ENCODE measurements around the gene OR10W1. TPM values are rescaled to one million over a fixed set of nuclear protein-coding genes. Genes with fewer than 3 reads are reported as not detected.

OR10W1 gene
- total RNA-seq, 6 donors from 2014 or later = not detected

GRCh38 chr11:58254936-58255335 lies 13.1 kb downstream of the OR10W1 start:
- no peaks in the 10 kb centered on the region for H3K4me1 ChIP-seq
- no peak for DNase-seq
- H3K9me3 ChIP-seq = peaks cover 0 to 7% (median 5%) of the 10 kb centered on the region in 4 donors
- no peak for TF ChIP-seq POLR2AphosphoS5 (IDR thresholded peaks at IDR 0.05)
- TF ChIP-seq CTCF (IDR thresholded peaks at IDR 0.05) = no peak
- no peak for TF ChIP-seq EP300 (IDR thresholded peaks at IDR 0.05)
- TF ChIP-seq POLR2A (IDR thresholded peaks at IDR 0.05) = no peak
- H3K36me3 ChIP-seq = no peaks in the 10 kb centered on the region
- WGBS, 2 donors = 78 to 90% methylated on average over 1 of the region's 1 CpG
- ATAC-seq (ENCODE audit: low FRiP score in 2 of 2) = no peak
- H3K27me3 ChIP-seq = no peaks in the 10 kb centered on the region
- H3K27ac ChIP-seq = no peak overlapping the region
- H3K4me3 ChIP-seq = no peak overlapping the region

- no peaks in the 10 kb centered on the region for H3K4me1 ChIP-seq
- H3K4me3 ChIP-seq = no peak overlapping the region
- WGBS, 2 donors = 90 to 100% methylated on average over 2 of the region's 2 CpGs
- no peak overlapping the region for H3K27ac ChIP-seq
- no peaks in the 10 kb centered on the region for H3K27me3 ChIP-seq
- H3K9me3 ChIP-seq = peaks cover 0 to 10% (median 3%) of the 10 kb centered on the region in 4 donors
- H3K36me3 ChIP-seq = no peaks in the 10 kb centered on the region
- no peak for ATAC-seq (ENCODE audit: low FRiP score in 2 of 2)
- DNase-seq = no peak
- TF ChIP-seq POLR2AphosphoS5 (IDR thresholded peaks at IDR 0.05) = no peak
- no peak for TF ChIP-seq POLR2A (IDR thresholded peaks at IDR 0.05)
- TF ChIP-seq EP300 (IDR thresholded peaks at IDR 0.05) = no peak
- no peak for TF ChIP-seq CTCF (IDR thresholded peaks at IDR 0.05)
Measured at GRCh38 chr11:58243954-58244353, 24.1 kb downstream of the OR10W1 start.

DNA sequence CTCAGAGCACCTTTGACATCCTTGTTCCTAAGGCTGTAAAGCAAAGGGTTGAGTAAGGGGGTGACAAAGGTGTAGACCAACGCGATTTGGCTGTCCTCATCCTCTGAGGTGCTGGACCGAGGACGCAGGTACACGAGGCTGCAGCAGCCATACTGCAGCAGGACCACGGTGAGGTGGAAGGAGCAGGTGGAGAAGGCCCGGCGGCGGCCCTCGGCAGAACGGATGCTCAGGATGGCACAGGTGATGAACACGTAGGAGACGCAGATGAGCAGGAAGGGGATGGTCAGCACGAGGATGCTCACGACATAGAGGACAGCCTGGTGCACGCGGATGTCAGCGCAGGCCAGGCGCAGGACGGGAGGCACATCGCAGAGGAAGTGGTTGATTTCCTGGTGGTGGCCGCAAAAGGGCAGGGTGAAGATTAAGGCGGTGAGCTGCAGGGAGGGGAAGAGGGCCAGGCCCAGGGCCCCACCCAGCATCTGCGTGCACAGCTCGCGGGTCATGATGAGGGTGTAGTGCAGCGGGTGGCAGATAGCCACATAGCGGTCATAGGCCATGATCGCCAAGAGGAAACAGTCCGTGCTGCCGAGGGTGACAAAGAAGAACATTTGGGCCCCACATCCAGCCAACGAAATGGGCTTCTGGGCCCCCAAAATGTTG lies 40.0 kb downstream of the OR10W1 start:
- ATAC-seq (ENCODE audit: low FRiP score in 2 of 2) (peak in 1 of 2 donors; percentile 34), DNase-seq (peak in 1 of 2 donors; percentile 76)
- no peak overlapping the region for H3K27ac ChIP-seq
- H3K4me3 ChIP-seq = no peak overlapping the region
- no peaks in the 10 kb centered on the region for H3K27me3 ChIP-seq
- TF ChIP-seq CTCF (IDR thresholded peaks at IDR 0.05) (no peak), POLR2AphosphoS5 (IDR thresholded peaks at IDR 0.05) (no peak), POLR2A (IDR thresholded peaks at IDR 0.05) (no peak), EP300 (IDR thresholded peaks at IDR 0.05) (no peak)
- WGBS, 2 donors = 93 to 94% methylated on average over 31 to 32 of the region's 32 CpGs
- H3K9me3 ChIP-seq = no peaks in the 10 kb centered on the region
- H3K36me3 ChIP-seq = no peaks in the 10 kb centered on the region
- H3K4me1 ChIP-seq = no peaks in the 10 kb centered on the region

GRCh38 chr11:58222721-58223120 lies 45.3 kb downstream of the OR10W1 start:
- 80 to 88% methylated on average over 7 of the region's 7 CpGs for WGBS, 2 donors
- ATAC-seq (ENCODE audit: low FRiP score in 2 of 2) = no peak
- TF ChIP-seq POLR2AphosphoS5 (IDR thresholded peaks at IDR 0.05) (no peak), CTCF (IDR thresholded peaks at IDR 0.05) (no peak), POLR2A (IDR thresholded peaks at IDR 0.05) (no peak), EP300 (IDR thresholded peaks at IDR 0.05) (no peak)

More at GRCh38 chr11:58222721-58223120, 45.3 kb downstream of the OR10W1 start:
- Histone ChIP-seq H3K36me3 (no peaks in the 10 kb centered on the region), H3K4me1 (no peaks in the 10 kb centered on the region), H3K27me3 (no peaks in the 10 kb centered on the region), H3K9me3 (no peaks in the 10 kb centered on the region), H3K4me3 (no peak overlapping the region), H3K27ac (no peak overlapping the region)
- no peak for DNase-seq

Other genes with a start within 250 kb of the OR10W1 start
- gene OR9Q1, start 244.4 kb downstream of the OR10W1 start, total RNA-seq = not detected
- not detected for gene OR6Q1, start 237.3 kb downstream of the OR10W1 start, total RNA-seq
- gene OR9I1, start 142.7 kb downstream of the OR10W1 start, total RNA-seq = not detected
- not detected for gene OR9Q2, start 79.2 kb downstream of the OR10W1 start, total RNA-seq
- gene OR1S2, start 64.1 kb downstream of the OR10W1 start, total RNA-seq = not detected
- gene OR1S1, start 55.5 kb downstream of the OR10W1 start, total RNA-seq = under 1 TPM in 1 of 6 donors, not detected in 5; 0.61 TPM
- gene OR10Q1, start 39.3 kb downstream of the OR10W1 start, total RNA-seq = not detected
- not detected for gene OR5B17, start 90.8 kb upstream of the OR10W1 start, total RNA-seq
- not detected for gene OR5B3, start 138.6 kb upstream of the OR10W1 start, total RNA-seq
- not detected for gene OR5B2, start 159.9 kb upstream of the OR10W1 start, total RNA-seq
- not detected for gene OR5B12, start 174.0 kb upstream of the OR10W1 start, total RNA-seq
- gene OR5B21, start 239.8 kb upstream of the OR10W1 start, total RNA-seq = not detected